H1 (cell line): ENCODE data around the gene TFAP2E. TPM values are rescaled to one million over a fixed set of nuclear protein-coding genes. Genes with fewer than 3 reads are reported as not detected.

ENCODE experiments used
- CHD2 ChIP-seq: IDR thresholded peaks from 2 replicates; pipeline ENCODE4 v1.6.1; 2012; ENCODE audit warnings: low read length, improper control_type of control experiment
- EZH2 ChIP-seq: fragments of 200-600 bp; sonication (generic); IDR thresholded peaks from 2 replicates; pipeline ENCODE4 v1.7.1; 2012; ENCODE audit warnings: low read depth, mild to moderate bottlenecking, moderate library complexity, low read length, inconsistent platforms; ENCODE audit not compliant: severe bottlenecking
- JUND ChIP-seq: IDR thresholded peaks from 2 replicates; pipeline ENCODE4 v1.6.1; 2011; ENCODE audit warnings: mild to moderate bottlenecking, improper control_type of control experiment, low read length
- KDM5A ChIP-seq: fragments of 200-600 bp; IDR thresholded peaks from 2 replicates; pipeline ENCODE4 v1.7.1; 2012; ENCODE audit warnings: mild to moderate bottlenecking, low read length, inconsistent platforms, mixed read lengths
- PHF8 ChIP-seq: fragments of 200-600 bp; sonication (generic); conservative IDR thresholded peaks from 2 replicates; pipeline ENCODE4 v1.7.1; 2012; ENCODE audit warnings: low read depth, mild to moderate bottlenecking, inconsistent platforms, low read length, moderate library complexity
- ZNF274 ChIP-seq: IDR thresholded peaks from 2 replicates; pipeline ENCODE4 v1.7.0; 2012; ENCODE audit warnings: low read length, borderline replicate concordance; ENCODE audit errors: extremely low read depth
- polyA plus RNA-seq, 7 experiments: library from polyadenylated mRNA; depleted of rRNA in 3 of 7; stranded (reverse) in 5 of 7; unstranded in 2 of 7; fragments of >200 nt in 5 of 7; fragments of 200-250 nt in 2 of 7; gene quantifications; 1 replicate in 5 of 7; 2 replicates in 1 of 7; 4 replicates in 1 of 7; pipeline versions ENCODE4 v1.2.1 to v1.2.3, GENCODE V29; 2011 to 2013; ENCODE audit warnings: missing spikeins in 2 of 7, mixed read lengths in 2 of 7
- total RNA-seq: library from RNA; stranded (reverse); fragmentation: NEBNext Ultra II Directional; extraction: Animal tissue kit (Norgen Biotek cat#: 25700); gene quantifications from 2 replicates; pipeline ENCODE4 v1.2.1, GENCODE V29; 2021

Gene TFAP2E
- total and polyA plus RNA-seq, 2 of the 8 experiments (the other 6 are each of a cell fraction or from before 2014, with no cell fraction given), result 0.24 to 0.50 TPM

DNA sequence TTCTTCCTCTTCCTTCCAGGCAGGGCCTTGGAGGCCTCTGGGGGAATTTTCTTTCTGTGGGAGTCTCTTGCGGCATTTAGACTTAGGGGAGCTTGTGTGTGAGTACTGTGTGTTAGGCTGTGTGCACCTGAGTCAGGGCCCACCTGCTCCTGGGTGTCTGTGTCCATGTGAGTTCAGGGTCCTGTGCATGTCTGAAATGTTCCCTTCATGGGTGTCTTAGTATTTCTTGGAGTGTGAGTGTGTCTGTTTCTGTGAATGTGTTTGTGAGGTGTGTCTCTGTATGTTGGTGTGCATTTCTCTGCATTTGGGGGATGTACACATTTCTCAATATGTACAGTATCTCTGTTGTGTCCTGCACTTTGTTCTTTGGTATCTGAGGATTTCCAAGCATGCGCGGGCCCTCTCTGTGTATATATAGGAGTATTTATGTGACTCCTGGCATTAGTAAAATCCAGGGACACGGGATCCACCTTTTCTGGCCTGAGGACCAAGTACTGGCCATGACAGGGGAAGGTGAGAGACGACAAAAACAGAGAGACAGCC, 2.4 kb downstream of the TFAP2E start (continued):
- no peak for TF ChIP-seq PHF8
- no peak for TF ChIP-seq ZNF274
- TF ChIP-seq KDM5A, result no peak
- TF ChIP-seq CHD2, result no peak
- TF ChIP-seq EZH2, result no peak
- TF ChIP-seq JUND, result no peak
- TF ChIP-seq, all 59 proteins: peak for 0
